ENCODE data around the gene TERB1. TPM values are rescaled to one million over a fixed set of nuclear protein-coding genes. Genes with fewer than 3 reads are reported as not detected.

TERB1 gene
- polyA plus RNA-seq, 1 donor from 2014 or later, result 0.38 TPM

DNA sequence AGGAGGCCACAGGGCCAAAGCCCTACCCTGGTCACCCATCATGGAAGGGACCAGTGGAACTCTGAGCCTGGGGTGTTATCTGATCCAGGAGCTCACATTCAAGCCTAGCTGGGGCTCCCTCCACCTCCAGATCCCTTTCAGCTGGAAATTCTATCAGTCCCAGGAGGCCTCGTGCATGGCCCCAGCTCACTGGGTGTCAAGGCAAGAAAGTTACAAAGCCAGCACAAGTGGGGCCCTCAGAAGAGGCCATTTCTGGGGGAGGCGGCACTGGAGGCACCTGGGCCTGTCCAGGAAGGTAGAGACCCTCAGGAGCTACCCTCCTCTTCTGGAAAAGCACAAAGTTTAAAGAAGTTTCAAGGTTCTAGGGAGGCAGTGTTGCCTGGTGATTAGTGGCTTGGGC, 47.6 kb upstream of the TERB1 start:
- Histone ChIP-seq H3K9me3 (ENCODE audit: low read length) (no peaks in the 10 kb centered on the region), H3K4me3 (ENCODE audit: low read length) (no peak overlapping the region), H3K27me3 (ENCODE audit: insufficient read depth, low read depth, low read length) (peaks cover 34% of the 10 kb centered on the region), H3K4me2 (ENCODE audit: low read length) (no peak overlapping the region), H3K79me2 (replicated peaks; ENCODE audit: insufficient read depth, low read length) (no peaks in the 10 kb centered on the region), H3K9ac (ENCODE audit: low read length) (no peak overlapping the region), H3K9me2 (ENCODE audit: insufficient read depth, low read length) (no peaks in the 10 kb centered on the region), H4K20me1 (ENCODE audit: insufficient read depth) (no peaks in the 10 kb centered on the region), H3K36me3 (ENCODE audit: insufficient read depth, low read length) (no peaks in the 10 kb centered on the region), H3F3A (ENCODE audit: insufficient read depth, low read length, poor library complexity, severe bottlenecking) (no peaks in the 10 kb centered on the region), H3K27ac (ENCODE audit: low read length) (no peak overlapping the region), H2AFZ (ENCODE audit: low read depth, low read length) (no peak overlapping the region)
- TF ChIP-seq RAD21 (conservative IDR thresholded peaks at IDR 0.05), result no peak
- TF ChIP-seq POLR2AphosphoS5 (IDR thresholded peaks at IDR 0.05), result no peak
- TF ChIP-seq REST (IDR thresholded peaks at IDR 0.05; ENCODE audit: borderline replicate concordance), result no peak
- no peak for TF ChIP-seq EZH2 (IDR thresholded peaks at IDR 0.05; ENCODE audit: borderline replicate concordance, insufficient read depth, low read length, poor library complexity, severe bottlenecking)
- no peak for TF ChIP-seq MXI1 (conservative IDR thresholded peaks at IDR 0.05; ENCODE audit: poor library complexity, severe bottlenecking)
- no peak for TF ChIP-seq TAF1 (IDR thresholded peaks at IDR 0.05; ENCODE audit: low read depth)
- no peak for TF ChIP-seq SMC3 (conservative IDR thresholded peaks at IDR 0.05; ENCODE audit: poor library complexity)
- TF ChIP-seq, protein P1, sequence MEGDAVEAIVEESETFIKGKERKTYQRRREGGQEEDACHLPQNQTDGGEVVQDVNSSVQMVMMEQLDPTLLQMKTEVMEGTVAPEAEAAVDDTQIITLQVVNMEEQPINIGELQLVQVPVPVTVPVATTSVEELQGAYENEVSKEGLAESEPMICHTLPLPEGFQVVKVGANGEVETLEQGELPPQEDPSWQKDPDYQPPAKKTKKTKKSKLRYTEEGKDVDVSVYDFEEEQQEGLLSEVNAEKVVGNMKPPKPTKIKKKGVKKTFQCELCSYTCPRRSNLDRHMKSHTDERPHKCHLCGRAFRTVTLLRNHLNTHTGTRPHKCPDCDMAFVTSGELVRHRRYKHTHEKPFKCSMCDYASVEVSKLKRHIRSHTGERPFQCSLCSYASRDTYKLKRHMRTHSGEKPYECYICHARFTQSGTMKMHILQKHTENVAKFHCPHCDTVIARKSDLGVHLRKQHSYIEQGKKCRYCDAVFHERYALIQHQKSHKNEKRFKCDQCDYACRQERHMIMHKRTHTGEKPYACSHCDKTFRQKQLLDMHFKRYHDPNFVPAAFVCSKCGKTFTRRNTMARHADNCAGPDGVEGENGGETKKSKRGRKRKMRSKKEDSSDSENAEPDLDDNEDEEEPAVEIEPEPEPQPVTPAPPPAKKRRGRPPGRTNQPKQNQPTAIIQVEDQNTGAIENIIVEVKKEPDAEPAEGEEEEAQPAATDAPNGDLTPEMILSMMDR (IDR thresholded peaks at IDR 0.05; ENCODE audit: poor library complexity, severe bottlenecking), result no peak
- no peak for TF ChIP-seq EP300 (conservative IDR thresholded peaks at IDR 0.05; ENCODE audit: poor library complexity, severe bottlenecking)

- Histone ChIP-seq H3F3A (ENCODE audit: insufficient read depth, low read length, poor library complexity, severe bottlenecking) (no peaks in the 10 kb centered on the region), H3K9me2 (ENCODE audit: insufficient read depth, low read length) (no peaks in the 10 kb centered on the region), H3K27me3 (ENCODE audit: insufficient read depth, low read depth, low read length) (peaks cover 43% of the 10 kb centered on the region), H3K4me3 (ENCODE audit: low read length) (no peak overlapping the region), H2AFZ (ENCODE audit: low read depth, low read length) (no peak overlapping the region), H3K9ac (ENCODE audit: low read length) (no peak overlapping the region), H3K36me3 (ENCODE audit: insufficient read depth, low read length) (no peaks in the 10 kb centered on the region), H3K4me2 (ENCODE audit: low read length) (no peak overlapping the region), H3K79me2 (replicated peaks; ENCODE audit: insufficient read depth, low read length) (no peaks in the 10 kb centered on the region), H3K9me3 (ENCODE audit: low read length) (no peaks in the 10 kb centered on the region), H4K20me1 (ENCODE audit: insufficient read depth) (no peaks in the 10 kb centered on the region), H3K27ac (ENCODE audit: low read length) (no peak overlapping the region)
- no peak for TF ChIP-seq EP300 (conservative IDR thresholded peaks at IDR 0.05; ENCODE audit: poor library complexity, severe bottlenecking)
Measured at GRCh38 chr16:66848172-66848571, 46.8 kb upstream of the TERB1 start.
